HG03432 (cell line): ENCODE data around the gene TMEM243.
"Not testable (repeated sequence)": the region's sequence is repeated elsewhere in the genome, so short reads cannot be mapped to it uniquely, and the experiment has no call there.

Experiments
- ATAC-seq: cut with Tn5 transposase; IDR thresholded peaks from one replicate; pipeline ENCODE4 v1.9.1; 2021; ENCODE audit warnings: mild to moderate bottlenecking, moderate library complexity; ENCODE audit not compliant: unreplicated experiment

The TMEM243 gene

GRCh38 chr7:87213252-87213651, 6.3 kb downstream of the TMEM243 start:
- ATAC-seq: no peak

- no peak for ATAC-seq
Observed at GRCh38 chr7:87212498-87212897, 7.0 kb downstream of the TMEM243 start.

- no peak for ATAC-seq
Observed at GRCh38 chr7:87210506-87210905, 9.0 kb downstream of the TMEM243 start.

- ATAC-seq: no peak
Observed at GRCh38 chr7:87209295-87209924, 10.1 kb downstream of the TMEM243 start.

- no peak for ATAC-seq
Observed at GRCh38 chr7:87206361-87206760, 13.2 kb downstream of the TMEM243 start.

- not testable (repeated sequence) for ATAC-seq
Observed at GRCh38 chr7:87205701-87206100, 13.8 kb downstream of the TMEM243 start.

GRCh38 chr7:87204933-87205332, 14.6 kb downstream of the TMEM243 start:
- no peak for ATAC-seq

GRCh38 chr7:87203929-87204328, 15.6 kb downstream of the TMEM243 start:
- not testable (repeated sequence) for ATAC-seq

- ATAC-seq: peak; percentile 29
Observed at GRCh38 chr7:87202705-87203104, 16.8 kb downstream of the TMEM243 start.

GRCh38 chr7:87202208-87202607, 17.3 kb downstream of the TMEM243 start:
- no peak for ATAC-seq

- no peak for ATAC-seq
Observed at GRCh38 chr7:87199700-87200450, 19.7 kb downstream of the TMEM243 start.

GRCh38 chr7:87199241-87199640, 20.3 kb downstream of the TMEM243 start:
- no peak for ATAC-seq

- ATAC-seq: no peak
Observed at GRCh38 chr7:87193912-87194311, 25.6 kb downstream of the TMEM243 start.

GRCh38 chr7:87192784-87193487, 26.6 kb downstream of the TMEM243 start:
- ATAC-seq: no peak

GRCh38 chr7:87190783-87191182, 28.7 kb downstream of the TMEM243 start:
- no peak for ATAC-seq

GRCh38 chr7:87188930-87189329, 30.6 kb downstream of the TMEM243 start:
- ATAC-seq: peak; percentile 38

GRCh38 chr7:87187120-87187519, 32.4 kb downstream of the TMEM243 start:
- ATAC-seq: no peak

- ATAC-seq: no peak
Observed at GRCh38 chr7:87179180-87179579, 40.4 kb downstream of the TMEM243 start.

GRCh38 chr7:87178320-87178719, 41.2 kb downstream of the TMEM243 start:
- ATAC-seq: no peak

GRCh38 chr7:87173471-87173870, 46.1 kb downstream of the TMEM243 start:
- ATAC-seq: no peak

GRCh38 chr7:87171282-87171934, 48.1 kb downstream of the TMEM243 start:
- ATAC-seq: no peak
